Muscle layer of duodenum (tissue), 2 donors: ENCODE data around the gene CCDC28A.
A peak's percentile ranks its signal among the peaks of the same experiment; 100 is the strongest.
"Not testable (repeated sequence)": the region's sequence is repeated elsewhere in the genome, so short reads cannot be mapped to it uniquely, and the experiment has no call there.

Source experiments
- H3K27ac ChIP-seq: one replicate; pipeline ENCODE4 v1.7.0; 2013; ENCODE audit warnings: mild to moderate bottlenecking, low read length
- H3K27me3 ChIP-seq: one replicate; pipeline ENCODE4 v1.7.0; 2013; ENCODE audit warnings: low read depth, mild to moderate bottlenecking, control low read depth, low read length
- H3K36me3 ChIP-seq, 2 donors: one replicate each; pipeline ENCODE4 v1.7.0; 2013; ENCODE audit warnings: low read length in 2 of 2, control low read depth in 1 of 2, mild to moderate bottlenecking in 1 of 2; ENCODE audit not compliant: insufficient read depth in 2 of 2, control insufficient read depth in 1 of 2
- H3K4me1 ChIP-seq, 2 donors: one replicate each; pipeline ENCODE4 v1.7.0; 2013; ENCODE audit warnings: low read length in 2 of 2, mild to moderate bottlenecking in 2 of 2, control low read depth in 1 of 2, moderate library complexity in 1 of 2; ENCODE audit not compliant: insufficient read depth in 2 of 2, control insufficient read depth in 1 of 2
- H3K4me3 ChIP-seq, 2 donors: one replicate each; pipeline ENCODE4 v1.7.0; 2013; ENCODE audit warnings: low read length in 2 of 2, low read depth in 1 of 2, mild to moderate bottlenecking in 1 of 2
- H3K9me3 ChIP-seq, 2 donors: one replicate each; pipeline ENCODE4 v1.7.0; 2013; ENCODE audit warnings: low read length in 2 of 2, control low read depth in 1 of 2, mild to moderate bottlenecking in 1 of 2; ENCODE audit not compliant: control insufficient read depth in 1 of 2
- donor health status: healthy.

The CCDC28A gene

GRCh38 chr6:138773177-138774091 is at the start of gene CCDC28A:
TSS of gene CCDC28A (plus strand) at chr6:138773769. CDS start at chr6:138776121, 2,352 bp downstream.
- peaks cover 7 to 15% of the 10 kb centered on the region in 2 donors for H3K36me3 ChIP-seq
- peaks cover 0 to 21% of the 10 kb centered on the region in 2 donors for H3K4me1 ChIP-seq
- H3K27me3 ChIP-seq: no peaks in the 10 kb centered on the region
- no peaks in the 10 kb centered on the region for H3K9me3 ChIP-seq
- peak within 1 kb of the TSS; percentile 83 to 98 for H3K4me3 ChIP-seq
- H3K27ac ChIP-seq: peak within 1 kb of the TSS; percentile 95

DNA sequence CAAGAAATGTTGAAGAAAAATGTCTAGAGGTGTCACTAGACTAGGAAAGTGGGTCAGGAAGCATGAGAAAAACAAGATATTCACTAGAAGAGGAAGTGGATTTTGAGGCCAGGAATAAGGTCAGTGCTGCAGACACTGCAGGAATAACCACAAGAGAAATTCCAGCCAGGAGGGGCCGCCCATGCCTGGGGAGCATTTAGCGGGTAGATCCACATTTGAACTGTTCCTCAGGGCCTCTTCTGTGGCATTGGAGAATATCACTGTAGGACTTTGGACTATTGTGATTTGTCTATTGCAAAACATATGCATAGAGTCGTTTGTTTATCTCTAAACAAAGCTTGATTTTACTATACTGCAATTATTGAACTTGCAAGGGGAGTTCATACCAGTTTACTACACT is 49.6 kb upstream of the CCDC28A start:
- Histone ChIP-seq H3K4me3 (no peak overlapping the region), H3K27me3 (no peaks in the 10 kb centered on the region), H3K27ac (no peak overlapping the region), H3K4me1 (no peaks in the 10 kb centered on the region), H3K9me3 (no peaks in the 10 kb centered on the region), H3K36me3 (no peaks in the 10 kb centered on the region)

- Histone ChIP-seq H3K4me1 (no peaks in the 10 kb centered on the region), H3K27ac (no peak overlapping the region), H3K4me3 (no peak overlapping the region), H3K27me3 (no peaks in the 10 kb centered on the region), H3K36me3 (no peaks in the 10 kb centered on the region), H3K9me3 (no peaks in the 10 kb centered on the region)
Measured at GRCh38 chr6:138726066-138726756, 47.4 kb upstream of the CCDC28A start.

DNA sequence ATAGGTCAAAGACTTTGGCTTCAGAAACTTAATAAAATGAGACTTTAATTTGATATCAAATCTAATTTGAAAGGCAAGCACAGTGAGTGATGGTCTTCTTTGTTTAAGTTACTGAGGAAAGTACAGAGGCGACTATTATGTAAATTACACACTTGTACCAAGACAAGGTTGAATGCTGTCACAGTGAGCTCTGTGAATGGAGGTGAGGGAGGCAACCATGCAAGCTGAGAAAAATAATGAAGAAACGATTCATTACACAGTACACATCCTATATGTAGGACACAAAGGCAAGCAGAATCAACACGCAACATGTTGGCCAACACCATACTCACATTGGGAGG is 46.8 kb upstream of the CCDC28A start:
- no peaks in the 10 kb centered on the region for H3K27me3 ChIP-seq
- no peaks in the 10 kb centered on the region for H3K36me3 ChIP-seq
- H3K4me3 ChIP-seq: no peak overlapping the region
- no peaks in the 10 kb centered on the region for H3K9me3 ChIP-seq
- H3K4me1 ChIP-seq: no peaks in the 10 kb centered on the region
- no peak overlapping the region for H3K27ac ChIP-seq

GRCh38 chr6:138727182-138727581 is 46.4 kb upstream of the CCDC28A start:
- no peaks in the 10 kb centered on the region for H3K27me3 ChIP-seq
- no peaks in the 10 kb centered on the region for H3K4me1 ChIP-seq
- H3K9me3 ChIP-seq: no peaks in the 10 kb centered on the region
- H3K36me3 ChIP-seq: no peaks in the 10 kb centered on the region
- H3K27ac ChIP-seq: no peak overlapping the region
- no peak overlapping the region for H3K4me3 ChIP-seq

DNA sequence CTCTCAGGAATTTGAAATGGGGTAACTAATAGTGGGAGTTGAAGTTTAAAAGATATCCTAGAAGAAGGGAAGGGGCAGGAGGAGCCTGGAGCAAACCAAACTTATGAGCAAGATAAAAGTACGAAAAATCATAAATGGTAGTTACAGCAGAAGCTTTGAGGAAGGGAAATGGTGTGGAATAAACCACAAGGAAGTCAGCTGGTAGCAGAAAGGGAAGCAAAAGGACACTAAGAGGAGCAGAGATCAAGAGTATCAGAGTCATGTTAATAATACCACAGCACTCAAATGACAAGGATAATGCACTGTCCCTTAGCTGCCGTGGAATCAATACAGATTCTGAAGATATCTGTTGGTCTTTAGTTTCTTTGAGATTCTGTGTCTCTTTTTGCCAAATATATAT is 44.9 kb upstream of the CCDC28A start:
- Histone ChIP-seq H3K4me3 (no peak overlapping the region), H3K9me3 (no peaks in the 10 kb centered on the region), H3K4me1 (no peaks in the 10 kb centered on the region), H3K36me3 (no peaks in the 10 kb centered on the region), H3K27me3 (no peaks in the 10 kb centered on the region), H3K27ac (no peak overlapping the region)

DNA sequence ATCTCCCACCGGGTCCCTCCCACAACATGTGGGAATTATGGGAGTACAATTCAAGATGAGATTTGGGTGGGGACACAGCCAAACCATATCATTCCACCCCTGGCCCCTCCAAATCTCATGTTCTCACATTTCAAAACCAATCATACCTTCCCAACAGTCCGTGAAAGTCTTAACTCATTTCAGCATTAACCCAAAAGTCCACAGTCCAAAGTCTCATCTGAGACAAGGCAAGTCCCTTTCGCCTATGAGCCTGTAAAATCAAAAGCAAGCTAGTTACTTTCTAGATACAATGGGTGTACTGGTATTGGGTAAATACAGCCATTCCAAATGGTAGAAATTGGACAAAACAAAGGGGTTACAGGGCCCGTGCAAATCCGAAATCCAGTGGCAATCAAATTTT is 43.5 kb upstream of the CCDC28A start:
- H3K27me3 ChIP-seq, H3K27ac ChIP-seq, H3K4me1 ChIP-seq, H3K9me3 ChIP-seq, H3K36me3 ChIP-seq, H3K4me3 ChIP-seq: not testable (repeated sequence)

DNA sequence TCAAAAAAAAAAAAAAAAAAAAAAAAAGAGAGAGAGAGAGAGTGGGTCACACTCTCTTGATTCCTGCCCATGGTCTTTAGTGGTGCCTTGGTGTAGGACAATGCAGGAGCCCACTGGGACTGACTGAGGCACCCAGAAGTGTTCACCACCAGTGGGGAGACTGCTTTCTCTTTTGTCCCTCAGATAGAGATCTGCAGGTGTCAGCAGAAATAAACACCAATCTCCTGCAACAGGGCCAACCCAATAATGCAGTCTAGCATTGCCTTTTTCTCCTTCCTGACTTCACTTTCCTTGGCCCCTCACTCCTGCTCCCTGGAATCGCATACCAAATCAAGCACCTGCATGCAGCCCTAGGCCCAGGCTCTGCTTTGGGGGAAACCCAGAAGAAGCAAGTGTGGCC is 39.0 kb upstream of the CCDC28A start:
- H3K4me1 ChIP-seq: no peaks in the 10 kb centered on the region
- no peaks in the 10 kb centered on the region for H3K36me3 ChIP-seq
- no peak overlapping the region for H3K27ac ChIP-seq
- no peaks in the 10 kb centered on the region for H3K9me3 ChIP-seq
- no peaks in the 10 kb centered on the region for H3K27me3 ChIP-seq
- no peak overlapping the region for H3K4me3 ChIP-seq

DNA sequence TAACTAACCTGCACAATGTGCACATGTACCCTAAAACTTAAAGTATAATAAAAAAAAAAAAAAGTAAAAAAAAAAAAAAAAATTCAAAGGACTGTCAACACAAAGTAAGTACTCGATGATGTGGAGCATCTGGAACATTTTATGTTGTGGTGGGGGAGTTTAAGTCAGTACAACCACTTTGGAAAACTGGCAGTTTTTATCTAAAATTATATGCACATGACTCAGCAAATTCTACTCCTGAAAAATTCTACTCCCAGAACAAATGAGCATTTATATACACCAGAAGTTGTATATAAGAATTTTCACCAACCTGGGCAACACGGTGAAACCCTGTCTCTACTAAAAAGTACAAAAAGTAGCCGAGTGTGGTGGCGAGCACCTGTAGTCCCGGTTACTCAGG is 36.9 kb upstream of the CCDC28A start:
- Histone ChIP-seq H3K4me1 (no peaks in the 10 kb centered on the region), H3K4me3 (no peak overlapping the region), H3K9me3 (no peaks in the 10 kb centered on the region), H3K27me3 (no peaks in the 10 kb centered on the region), H3K36me3 (no peaks in the 10 kb centered on the region), H3K27ac (no peak overlapping the region)

- no peaks in the 10 kb centered on the region for H3K4me1 ChIP-seq
- H3K9me3 ChIP-seq: no peaks in the 10 kb centered on the region
- no peak overlapping the region for H3K27ac ChIP-seq
- H3K27me3 ChIP-seq: no peaks in the 10 kb centered on the region
- H3K4me3 ChIP-seq: no peak overlapping the region
- H3K36me3 ChIP-seq: no peaks in the 10 kb centered on the region
Measured at GRCh38 chr6:138752017-138752416, 21.6 kb upstream of the CCDC28A start.

DNA sequence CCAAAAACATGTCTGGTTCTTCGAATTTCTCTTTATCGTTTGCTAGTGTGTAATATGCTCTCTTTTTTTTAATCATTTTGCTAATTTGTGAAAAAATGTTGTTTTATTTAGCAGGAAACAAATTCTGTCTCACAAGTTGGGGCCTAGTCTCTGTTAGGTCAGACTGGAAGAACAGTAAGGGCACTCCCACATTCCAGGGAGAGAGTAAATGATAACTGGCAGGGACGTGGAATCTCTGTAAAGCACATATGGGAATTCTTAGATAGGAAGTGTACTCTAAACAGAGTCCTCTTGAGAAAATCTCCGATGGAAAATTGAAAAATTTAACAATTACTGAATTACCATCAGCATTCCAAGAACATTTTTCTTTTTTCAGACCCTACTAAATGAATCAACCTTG is 16.4 kb upstream of the CCDC28A start:
- no peaks in the 10 kb centered on the region for H3K9me3 ChIP-seq
- no peak overlapping the region for H3K4me3 ChIP-seq
- H3K4me1 ChIP-seq: no peaks in the 10 kb centered on the region
- H3K27ac ChIP-seq: no peak overlapping the region
- no peaks in the 10 kb centered on the region for H3K36me3 ChIP-seq
- H3K27me3 ChIP-seq: no peaks in the 10 kb centered on the region
